Gastrocnemius medialis (tissue), 4 donors: ENCODE data around the gene AMT. TPM values are rescaled to one million over a fixed set of nuclear protein-coding genes. Genes with fewer than 3 reads are reported as not detected.

ENCODE experiments used
- ATAC-seq, 2 donors: fragments of 150-250 bp; one replicate each; pipeline ENCODE4 v1.9.1; 2016
- DNase-seq, 2 donors: peaks; one replicate each; pipeline ENCODE4 v3.0.0-alpha.2; 2019
- H3K27ac ChIP-seq, 4 donors: fragments of 200-600 bp; sonication (generic); 1 replicate in 1 of 4; 2 replicates in 3 of 4; pipeline ENCODE4 v1.5.1; 2016 to 2018; ENCODE audit warnings: mild to moderate bottlenecking in 2 of 4, moderate library complexity in 1 of 4
- H3K27me3 ChIP-seq, 3 donors: fragments of 200-600 bp; sonication (generic) in 2 of 3; 1 replicate in 1 of 3; 2 replicates in 2 of 3; pipeline versions ENCODE4 v1.5.1 to v1.6.0; 2016 to 2019; ENCODE audit warnings: mild to moderate bottlenecking in 1 of 3, moderate library complexity in 1 of 3
- H3K36me3 ChIP-seq, 2 donors: fragments of 200-600 bp; sonication (generic) in 1 of 2; one replicate each; pipeline ENCODE4 v1.5.1; 2017 to 2018
- H3K4me1 ChIP-seq, 2 donors: fragments of 200-600 bp; sonication (generic) in 1 of 2; one replicate each; pipeline ENCODE4 v1.5.1; 2016 to 2017; ENCODE audit warnings: mild to moderate bottlenecking in 2 of 2
- H3K4me3 ChIP-seq, 4 donors: fragments of 200-600 bp; sonication (generic) in 3 of 4; 1 replicate in 1 of 4; 2 replicates in 3 of 4; pipeline ENCODE4 v1.5.1; 2016 to 2019; ENCODE audit warnings: mild to moderate bottlenecking in 2 of 4
- H3K9me3 ChIP-seq, 3 donors: fragments of 200-600 bp; sonication (generic) in 2 of 3; 1 replicate in 1 of 3; 2 replicates in 2 of 3; pipeline ENCODE4 v1.5.1; 2016 to 2019
- CTCF ChIP-seq, 5 experiments: fragments of 450-650 bp in 3 of 5; fragments of 200-600 bp in 2 of 5; sonication (generic) in 2 of 5; IDR thresholded peaks in 4 of 5; conservative IDR thresholded peaks in 1 of 5; 1 replicate in 4 of 5; 2 replicates in 1 of 5; pipeline ENCODE4 v1.5.1; 2016 to 2019; ENCODE audit warnings: antibody characterized with exemption in 5 of 5, mild to moderate bottlenecking in 3 of 5, moderate library complexity in 3 of 5
- POLR2A ChIP-seq, 2 donors: fragments of 450-650 bp; IDR thresholded peaks; one replicate each; pipeline ENCODE4 v1.6.1; 2017; ENCODE audit warnings: antibody characterized with exemption in 2 of 2, mild to moderate bottlenecking in 2 of 2, moderate library complexity in 2 of 2
- in situ Hi-C, 4 donors: fragments of 200-750 bp; cut with MboI; loops; one replicate each; pipeline versions ENCODE4 v1.15.0 to v1.8.0; 2017; ENCODE audit warnings: low sequenced_read_pairs in 4 of 4
- intact Hi-C: fragments of 100-400 bp; cut with DNase I; formaldehyde crosslinking; loops from one replicate; pipeline ENCODE4 v1.15.1; 2023; ENCODE audit warnings: low total_unique reads
- total RNA-seq, 4 donors: library from RNA; depleted of rRNA; stranded (reverse); fragments of >200 nt; gene quantifications; one replicate each; pipeline versions ENCODE4 v1.1.0 to v1.2.3, GENCODE V29; 2016

Gene AMT
- total RNA-seq, 4 donors from 2014 or later, result 0.52 to 1.3 (median 1.1) TPM; not detected in 1

DNA sequence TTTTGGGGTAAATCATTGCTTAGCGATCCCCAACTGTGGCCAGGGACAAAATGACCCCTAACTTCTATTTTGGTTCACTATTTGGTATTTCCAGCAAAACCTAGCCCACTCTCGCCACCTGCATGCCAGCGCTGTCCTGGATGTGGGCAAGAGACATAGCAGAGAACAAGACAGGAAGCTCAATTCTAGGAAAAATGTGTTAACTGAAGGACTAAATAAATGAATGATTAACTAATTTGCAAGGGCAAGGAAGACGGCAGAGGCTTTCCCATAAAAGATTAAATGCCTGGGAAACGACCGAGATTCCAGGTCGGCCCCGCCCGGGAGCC is 6.4 kb upstream of the AMT start:
- peak in 1 of 2 donors; percentile 5 for ATAC-seq
- DNase-seq, result no peak
- Histone ChIP-seq H3K4me3 (peak overlapping the region; percentile 64 to 86 (median 74)), H3K27ac (peak overlapping the region; percentile 82 to 93 (median 92)), H3K36me3 (peaks cover 0 to 23% of the 10 kb centered on the region in 2 donors), H3K27me3 (no peaks in the 10 kb centered on the region), H3K4me1 (peaks cover 7 to 12% of the 10 kb centered on the region in 2 donors), H3K9me3 (no peaks in the 10 kb centered on the region)
- TF ChIP-seq POLR2A (IDR thresholded peaks at IDR 0.05) (no peak), CTCF (IDR thresholded peaks at IDR 0.05 in 4 of 5, conservative IDR thresholded peaks at IDR 0.05 in 1 of 5) (no peak)
- intact Hi-C loops (loop anchor here (1.0 to 5.0 kb wide), 2 partner anchors 16 to 86 kb away; partner anchors contain the start of genes TCTA and USP4), in situ Hi-C loops (no loop called here)

DNA sequence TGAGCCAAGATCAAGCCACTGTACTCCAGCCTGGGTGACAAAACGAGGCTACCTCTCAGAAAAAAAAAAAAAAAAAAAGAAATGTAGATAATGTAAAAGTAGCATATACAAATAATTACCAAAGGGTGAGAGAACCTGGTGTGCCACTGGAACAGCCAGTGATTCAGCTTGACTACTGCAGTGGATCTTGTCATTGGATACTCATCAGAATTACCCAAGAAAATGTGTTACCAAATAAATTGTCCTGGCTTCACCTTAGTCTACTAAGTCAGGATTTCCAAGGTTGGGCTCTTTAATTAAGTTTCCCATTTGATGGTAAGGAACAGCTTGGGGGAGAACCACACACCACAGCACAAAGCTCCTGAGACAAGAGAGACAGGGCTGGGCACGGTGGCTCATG is 5.3 kb upstream of the AMT start:
- no peak for TF ChIP-seq POLR2A (IDR thresholded peaks at IDR 0.05)
- no peak for TF ChIP-seq CTCF (IDR thresholded peaks at IDR 0.05 in 4 of 5, conservative IDR thresholded peaks at IDR 0.05 in 1 of 5)
- in situ Hi-C loops, result no loop called here
- ATAC-seq, result peak; percentile 50

DNA sequence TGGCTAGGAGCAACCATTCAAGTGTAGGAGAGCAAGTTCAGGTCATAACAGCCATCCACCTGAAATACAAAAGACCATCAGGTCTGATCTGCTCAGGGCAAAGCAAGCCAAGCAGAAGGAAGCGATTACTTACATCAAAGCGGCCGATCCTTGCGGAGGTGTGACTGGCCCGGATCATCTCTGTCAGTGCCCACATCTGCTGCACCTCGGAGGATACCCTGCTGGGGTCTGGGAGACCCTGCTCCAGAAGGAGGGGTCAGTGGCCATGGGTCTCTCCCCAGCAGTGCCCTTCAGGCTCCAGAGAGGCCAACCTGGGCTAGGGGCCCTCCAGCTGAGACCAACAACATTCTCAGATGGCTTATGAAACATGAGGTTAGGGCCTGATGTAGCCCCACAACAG is 2.5 kb upstream of the AMT start:
- no peak for DNase-seq
- in situ Hi-C loops, result no loop called here

More for the DNA sequence above, 5.3 kb upstream of the AMT start:
- intact Hi-C loops, result loop anchor here (5.0 kb wide), 1 partner anchor 85 kb away; the partner anchor contains the start of gene USP4
- peaks cover 0 to 24% of the 10 kb centered on the region in 2 donors for H3K36me3 ChIP-seq
- DNase-seq, result no peak
- H3K9me3 ChIP-seq, result no peaks in the 10 kb centered on the region
- H3K4me3 ChIP-seq, result no peak overlapping the region
- peaks cover 7 to 12% of the 10 kb centered on the region in 2 donors for H3K4me1 ChIP-seq
- no peaks in the 10 kb centered on the region for H3K27me3 ChIP-seq
- peak overlapping the region in 3 of 4 donors; percentile 40 to 93 (median 82) for H3K27ac ChIP-seq

DNA sequence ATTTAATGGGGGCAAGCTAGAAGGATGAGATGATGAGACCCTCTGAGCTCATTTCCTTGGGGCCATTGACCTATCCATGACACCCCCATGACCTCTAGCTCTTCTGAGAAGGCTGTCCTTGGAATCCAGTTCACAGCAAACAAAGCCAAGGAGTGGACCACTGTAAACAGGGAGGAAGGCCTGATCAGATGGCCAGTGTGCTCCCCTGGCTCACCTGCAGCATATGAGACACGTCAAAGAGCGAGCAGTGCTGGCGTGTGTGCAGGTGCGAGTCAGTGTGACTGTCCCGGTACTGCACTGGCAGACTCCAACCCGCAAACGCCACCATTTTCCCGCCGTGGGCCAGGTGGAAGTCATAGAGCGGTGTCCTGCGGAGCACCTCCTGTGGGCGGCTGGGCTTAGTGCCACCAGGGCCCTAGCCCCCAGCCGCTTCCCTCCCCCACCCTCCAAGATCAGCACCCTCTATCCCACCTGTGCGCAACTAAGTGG is 339 bp downstream of the AMT start:
- Histone ChIP-seq H3K27ac (no peak overlapping the region), H3K4me3 (no peak overlapping the region), H3K9me3 (no peaks in the 10 kb centered on the region), H3K27me3 (no peaks in the 10 kb centered on the region), H3K4me1 (no peaks in the 10 kb centered on the region), H3K36me3 (peaks cover 0 to 30% of the 10 kb centered on the region in 2 donors)
- intact Hi-C loops (no loop called here), in situ Hi-C loops (no loop called here)
- no peak for TF ChIP-seq POLR2A (IDR thresholded peaks at IDR 0.05)
- TF ChIP-seq CTCF (IDR thresholded peaks at IDR 0.05 in 4 of 5, conservative IDR thresholded peaks at IDR 0.05 in 1 of 5), result no peak
- ATAC-seq (no peak), DNase-seq (no peak)

More for the DNA sequence above, 2.5 kb upstream of the AMT start:
- Histone ChIP-seq H3K4me3 (no peak overlapping the region), H3K27ac (no peak overlapping the region), H3K4me1 (peaks cover 7 to 12% of the 10 kb centered on the region in 2 donors), H3K27me3 (no peaks in the 10 kb centered on the region), H3K9me3 (no peaks in the 10 kb centered on the region), H3K36me3 (peaks cover 0 to 24% of the 10 kb centered on the region in 2 donors)
- TF ChIP-seq POLR2A (IDR thresholded peaks at IDR 0.05), result no peak
- no peak for TF ChIP-seq CTCF (IDR thresholded peaks at IDR 0.05 in 4 of 5, conservative IDR thresholded peaks at IDR 0.05 in 1 of 5)
- no peak for ATAC-seq
- intact Hi-C loops, result loop anchor here (5.0 kb wide), 1 partner anchor 83 kb away; the partner anchor contains the start of gene USP4
